NCI-H524 (cell line): ENCODE results near the gene LIPA.

Experiments
- DNase-seq, 2 experiments: peaks; one replicate each; lab custom pipeline; 2025; lab: John Stamatoyannopoulos, UW

Gene LIPA

DNA sequence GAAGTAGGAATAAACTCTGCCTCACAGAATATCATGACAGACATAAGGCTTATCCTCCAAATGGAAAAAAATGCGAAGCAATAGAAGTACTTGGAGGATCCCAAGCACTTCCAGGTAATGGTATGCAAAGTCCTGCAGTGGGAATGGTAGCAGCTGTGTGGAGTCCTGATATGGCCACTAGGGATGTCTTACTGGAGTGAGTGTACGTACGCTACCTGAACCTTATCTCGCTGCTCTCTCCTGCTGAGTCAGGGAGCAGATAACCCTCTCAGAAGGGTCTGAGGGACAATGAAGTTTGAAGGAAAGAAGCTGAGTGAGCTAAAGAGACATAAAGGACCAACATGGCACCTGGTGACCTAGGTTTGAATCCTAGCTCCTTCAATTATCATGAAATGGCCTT is 86.7 kb downstream of the LIPA start:
- DNase-seq: no peak

DNA sequence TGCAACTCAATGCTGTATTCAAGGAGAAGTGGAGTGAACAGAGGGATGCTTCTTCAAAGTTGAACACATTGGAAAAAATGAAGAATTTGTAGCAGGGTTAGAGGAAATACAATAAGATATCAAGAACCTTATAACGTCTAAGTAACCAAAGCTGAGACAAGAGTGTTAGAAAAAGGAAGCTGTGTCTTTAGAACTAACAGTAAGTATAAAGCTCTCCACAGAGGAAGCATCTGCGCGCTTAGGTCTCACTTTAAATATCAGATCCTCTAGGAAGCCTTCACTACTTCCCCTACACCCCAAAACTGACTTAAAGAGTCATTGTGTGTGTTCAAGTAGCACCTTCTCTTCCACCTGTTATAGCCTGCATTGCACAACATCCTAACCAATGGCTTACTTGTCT is 87.5 kb downstream of the LIPA start:
- no peak for DNase-seq
